Thyroid gland (tissue), 4 donors: ENCODE data around the gene PCDH18. TPM values are rescaled to one million over a fixed set of nuclear protein-coding genes. Genes with fewer than 3 reads are reported as not detected.
"Not testable (repeated sequence)": the region's sequence is repeated elsewhere in the genome, so short reads cannot be mapped to it uniquely, and the experiment has no call there.

Experiments used
- DNase-seq, 2 donors: peaks; one replicate each; pipeline ENCODE4 v3.0.0-alpha.2; 2019
- H3K27ac ChIP-seq, 3 donors: fragments of 200-600 bp; sonication (generic); 1 replicate in 2 of 3; 2 replicates in 1 of 3; pipeline ENCODE4 v1.5.1; 2016 to 2019; ENCODE audit warnings: mild to moderate bottlenecking in 1 of 3, moderate library complexity in 1 of 3
- H3K27me3 ChIP-seq: fragments of 200-600 bp; sonication (generic); one replicate; pipeline ENCODE4 v1.5.1; 2019
- H3K36me3 ChIP-seq, 2 donors: fragments of 200-600 bp; sonication (generic); one replicate each; pipeline ENCODE4 v1.5.1; 2016 to 2019
- H3K4me1 ChIP-seq, 2 donors: fragments of 200-600 bp; sonication (generic); one replicate each; pipeline ENCODE4 v1.5.1; 2017 to 2019
- H3K4me3 ChIP-seq, 3 donors: fragments of 200-600 bp; sonication (generic); replicated peaks in 1 of 3; 1 replicate in 2 of 3; 2 replicates in 1 of 3; pipeline ENCODE4 v1.5.1; 2016; ENCODE audit warnings: mild to moderate bottlenecking in 1 of 3
- H3K9me3 ChIP-seq: fragments of 200-600 bp; sonication (generic); one replicate; pipeline ENCODE4 v1.5.1; 2017
- CTCF ChIP-seq, 6 experiments: fragments of 200-600 bp in 3 of 6; fragments of 450-650 bp in 3 of 6; sonication (generic) in 3 of 6; IDR thresholded peaks; one replicate each; pipeline ENCODE4 v1.5.1; 2016 to 2019; ENCODE audit warnings: antibody characterized with exemption in 6 of 6, mild to moderate bottlenecking in 2 of 6, inconsistent platforms in 1 of 6, moderate library complexity in 1 of 6
- POLR2A ChIP-seq, 2 donors: fragments of 450-650 bp; IDR thresholded peaks; one replicate each; pipeline ENCODE4 v1.6.1; 2017; ENCODE audit warnings: antibody characterized with exemption in 2 of 2, mild to moderate bottlenecking in 2 of 2, moderate library complexity in 1 of 2
- WGBS, 2 donors: methylation state at CpG; one replicate each; pipeline ENCODE4 v1.1.5; 2017; 5-methylcytosine and 5-hydroxymethylcytosine counted together
- intact Hi-C: fragments of 100-400 bp; cut with DNase I; formaldehyde crosslinking; loops from one replicate; pipeline ENCODE4 v1.15.1; 2023
- total RNA-seq, 4 donors: library from RNA; depleted of rRNA; stranded (reverse); fragments of >200 nt; gene quantifications; one replicate each; pipeline ENCODE4 v1.2.3, GENCODE V29; 2016

Gene PCDH18
- total RNA-seq, 4 donors from 2014 or later, result 14.0 to 34.9 (median 20.3) TPM

- H3K4me3 ChIP-seq, result no peak overlapping the region
- WGBS, 2 donors, result 96 to 98% methylated on average over 9 of the region's 9 CpGs
- intact Hi-C loops, result no loop called here
- no peaks in the 10 kb centered on the region for H3K9me3 ChIP-seq
- DNase-seq, result no peak
- H3K27ac ChIP-seq, result no peak overlapping the region
- TF ChIP-seq CTCF (IDR thresholded peaks at IDR 0.05) (no peak), POLR2A (IDR thresholded peaks at IDR 0.05) (no peak)
- no peaks in the 10 kb centered on the region for H3K4me1 ChIP-seq
- peaks cover 5 to 7% of the 10 kb centered on the region in 2 donors for H3K36me3 ChIP-seq
- no peaks in the 10 kb centered on the region for H3K27me3 ChIP-seq
Measured at GRCh38 chr4:137521053-137521452, 11.2 kb downstream of the PCDH18 start.

DNA sequence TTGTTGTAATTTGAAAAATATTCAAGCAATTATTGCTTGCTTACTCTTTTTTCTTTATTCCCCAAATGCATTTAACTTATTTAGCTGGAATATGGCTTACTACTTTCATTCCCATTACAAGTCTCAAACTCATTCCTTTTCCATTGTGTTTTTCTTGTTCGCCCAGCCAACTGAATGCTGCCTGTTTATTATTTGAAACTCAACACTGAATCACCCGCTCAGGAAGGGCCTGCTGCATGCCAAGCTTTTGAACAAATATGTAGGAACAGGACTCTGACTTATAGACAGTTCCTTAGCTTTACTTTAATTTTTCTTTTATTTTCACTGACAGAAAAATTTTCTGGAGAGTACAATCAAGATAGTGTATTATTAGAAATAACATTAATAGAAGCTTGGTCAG is 12.9 kb downstream of the PCDH18 start:
- WGBS, 2 donors, result 53 to 59% methylated on average over 2 of the region's 2 CpGs
- H3K9me3 ChIP-seq, result no peaks in the 10 kb centered on the region
- no peak for TF ChIP-seq POLR2A (IDR thresholded peaks at IDR 0.05)
- TF ChIP-seq CTCF (IDR thresholded peaks at IDR 0.05), result no peak
- no peaks in the 10 kb centered on the region for H3K27me3 ChIP-seq
- intact Hi-C loops, result no loop called here
- no peak overlapping the region for H3K4me3 ChIP-seq
- DNase-seq, result peak in 1 of 2 donors; percentile 10
- H3K4me1 ChIP-seq, result no peaks in the 10 kb centered on the region
- no peak overlapping the region for H3K27ac ChIP-seq
- H3K36me3 ChIP-seq, result peaks cover 5 to 7% of the 10 kb centered on the region in 2 donors

DNA sequence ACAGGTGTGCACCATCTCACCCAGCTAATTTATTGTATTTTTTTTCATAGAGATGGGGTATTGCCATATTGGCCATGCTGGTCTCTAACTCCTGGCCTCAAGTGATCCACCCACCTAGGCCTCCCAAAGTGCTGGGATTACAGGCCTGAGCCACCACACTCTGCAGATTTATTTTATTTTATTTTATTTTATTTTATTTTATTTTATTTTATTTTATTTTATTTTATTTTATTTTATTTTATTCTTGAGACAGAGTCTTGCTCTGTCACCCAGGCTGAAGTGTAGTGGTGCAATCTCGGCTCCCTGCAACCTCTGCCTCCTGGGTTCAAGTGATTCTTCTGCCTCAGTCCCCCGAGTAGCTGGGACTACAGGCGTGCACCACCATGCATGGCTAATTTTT is 15.0 kb downstream of the PCDH18 start:
- H3K4me1 ChIP-seq, H3K27ac ChIP-seq, DNase-seq, H3K4me3 ChIP-seq, intact Hi-C loops, H3K36me3 ChIP-seq, H3K9me3 ChIP-seq, H3K27me3 ChIP-seq: not testable (repeated sequence)
- WGBS, 2 donors, result 97 to 98% methylated on average over 3 of the region's 3 CpGs

DNA sequence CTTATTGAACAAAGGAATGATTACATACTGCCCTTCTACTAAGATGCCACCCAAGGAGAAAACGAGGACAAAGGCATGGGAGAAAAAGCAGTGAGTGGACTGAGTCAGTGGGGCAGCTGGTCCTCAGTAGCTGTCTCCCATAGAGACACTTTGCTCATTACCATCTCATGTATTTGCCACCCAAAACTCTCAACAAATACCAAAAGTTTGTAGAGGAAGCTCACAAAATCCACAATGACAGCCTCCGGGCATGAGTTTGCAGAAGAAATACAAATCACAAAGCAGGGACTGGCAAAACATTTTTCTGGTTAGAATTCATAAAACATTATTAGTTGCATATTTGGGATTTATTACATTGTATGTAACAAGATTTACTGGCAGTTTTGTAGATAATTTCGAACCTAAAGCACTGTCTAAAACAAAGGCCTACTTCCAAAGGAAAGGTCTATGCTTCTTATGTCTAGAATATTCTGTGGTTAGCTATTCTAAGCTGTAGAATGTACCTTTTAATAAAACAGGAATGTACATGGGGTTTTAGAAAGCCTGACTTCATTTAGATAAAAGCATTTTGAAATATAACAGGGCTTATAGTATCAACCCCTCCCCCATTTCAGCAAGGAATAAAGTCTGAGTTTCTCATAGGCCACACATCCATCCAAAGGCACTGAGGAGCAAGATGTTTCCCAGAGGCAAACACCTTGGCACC is 17.7 kb downstream of the PCDH18 start:
- 82 to 87% methylated on average over 3 of the region's 3 CpGs for WGBS, 2 donors
- Histone ChIP-seq H3K36me3 (no peaks in the 10 kb centered on the region), H3K4me1 (peaks cover 0 to 3% of the 10 kb centered on the region in 2 donors), H3K4me3 (no peak overlapping the region), H3K9me3 (no peaks in the 10 kb centered on the region), H3K27ac (no peak overlapping the region), H3K27me3 (no peaks in the 10 kb centered on the region)
- no peak for DNase-seq
- intact Hi-C loops, result no loop called here
- TF ChIP-seq CTCF (IDR thresholded peaks at IDR 0.05) (no peak), POLR2A (IDR thresholded peaks at IDR 0.05) (no peak)

DNA sequence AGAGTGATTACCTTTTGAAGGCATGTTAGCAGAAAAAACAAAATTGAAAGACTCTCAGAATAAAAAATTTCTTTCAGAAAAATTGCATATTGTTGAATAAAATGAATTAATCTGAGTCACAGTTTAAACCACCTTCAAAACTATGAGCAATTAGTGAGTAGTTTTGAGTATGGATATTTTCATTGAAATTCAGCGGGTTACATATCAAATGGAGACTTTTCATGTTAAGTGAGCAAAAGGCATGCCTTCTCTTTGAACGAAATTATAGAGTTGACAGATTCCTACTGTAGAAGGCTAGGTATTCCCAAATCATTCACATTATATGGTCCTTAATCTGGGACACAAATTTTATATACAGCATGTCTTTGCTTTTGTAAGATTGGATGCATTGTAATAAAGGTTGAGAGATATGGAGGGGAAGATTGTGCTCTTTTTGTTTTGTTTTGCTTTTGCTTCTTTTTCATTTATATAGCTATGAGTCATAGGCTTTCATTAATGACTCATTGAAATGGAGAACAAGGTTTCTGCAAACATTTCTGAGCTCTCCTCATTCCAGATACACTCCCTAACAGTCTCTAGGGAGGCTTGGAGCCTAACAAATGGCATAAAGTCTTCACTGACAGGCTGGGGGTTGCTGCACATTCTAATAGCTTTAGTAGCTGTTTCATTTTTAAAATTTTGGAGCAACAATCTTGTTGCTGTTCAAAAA is 21.6 kb downstream of the PCDH18 start:
- peaks cover 0 to 3% of the 10 kb centered on the region in 2 donors for H3K4me1 ChIP-seq
- no peaks in the 10 kb centered on the region for H3K36me3 ChIP-seq
- 65 to 77% methylated on average over 2 of the region's 2 CpGs for WGBS, 2 donors
- H3K4me3 ChIP-seq, result no peak overlapping the region
- H3K27me3 ChIP-seq, result no peaks in the 10 kb centered on the region
- intact Hi-C loops, result no loop called here
- no peak for DNase-seq
- H3K27ac ChIP-seq, result peak overlapping the region in 1 of 3 donors; percentile 41
- H3K9me3 ChIP-seq, result no peaks in the 10 kb centered on the region
- TF ChIP-seq POLR2A (IDR thresholded peaks at IDR 0.05) (no peak), CTCF (IDR thresholded peaks at IDR 0.05) (no peak)
